ENCODE measurements around the gene ABCC8. TPM values are rescaled to one million over a fixed set of nuclear protein-coding genes. Genes with fewer than 3 reads are reported as not detected.

The ABCC8 gene
- total RNA-seq, 1 experiment from 2014 or later = 2.4 TPM

- Histone ChIP-seq H4K8ac (replicated peaks; ENCODE audit: insufficient read length, low read depth, low read length) (no peak overlapping the region), H2AFZ (ENCODE audit: low read length) (no peak overlapping the region), H3K4me1 (ENCODE audit: insufficient read depth, low read length) (no peaks in the 10 kb centered on the region), H3K23me2 (ENCODE audit: insufficient read length, low read depth, low read length, poor library complexity, severe bottlenecking) (no peaks in the 10 kb centered on the region), H2BK20ac (ENCODE audit: low read depth, low read length, poor library complexity, severe bottlenecking) (no peak overlapping the region), H3K79me2 (ENCODE audit: insufficient read depth, low read length) (no peaks in the 10 kb centered on the region), H3K4ac (ENCODE audit: low read depth, low read length) (no peak overlapping the region), H2BK5ac (ENCODE audit: insufficient read length, low read length) (no peak overlapping the region), H3T11ph (ENCODE audit: low read length) (no peak overlapping the region), H3K9me3 (ENCODE audit: control insufficient read depth, low read depth, low read length) (peaks cover 52% of the 10 kb centered on the region), H3K14ac (ENCODE audit: insufficient read depth, low read length) (no peak overlapping the region), H2AK5ac (ENCODE audit: insufficient read length, low read length) (no peak overlapping the region), H3K27me3 (ENCODE audit: insufficient read depth, low read length) (no peaks in the 10 kb centered on the region), H2BK120ac (ENCODE audit: low read depth, low read length, poor library complexity, severe bottlenecking) (no peak overlapping the region), H3K9ac (ENCODE audit: extremely low read depth, insufficient read length, low read length) (no peak overlapping the region), H3K18ac (ENCODE audit: insufficient read length, low read depth, low read length) (no peak overlapping the region), H4K20me1 (ENCODE audit: control insufficient read depth, insufficient read depth, insufficient read length) (no peaks in the 10 kb centered on the region), H3K56ac (ENCODE audit: insufficient read length, low read depth, low read length) (no peak overlapping the region), H4K5ac (ENCODE audit: insufficient read length, low read depth, low read length) (no peak overlapping the region), H3K27ac (ENCODE audit: insufficient read length, low read depth, low read length) (no peak overlapping the region), H2BK15ac (ENCODE audit: low read depth, low read length) (no peak overlapping the region), H4K91ac (ENCODE audit: insufficient read length, low read depth, low read length) (no peak overlapping the region), H3K79me1 (ENCODE audit: insufficient read depth, low read depth, low read length, poor library complexity, severe bottlenecking) (no peaks in the 10 kb centered on the region), H3K4me2 (ENCODE audit: insufficient read depth, insufficient read length, low read length) (no peak overlapping the region), H2BK12ac (ENCODE audit: insufficient read length, low read depth, low read length) (no peak overlapping the region), H3K23ac (ENCODE audit: insufficient read length, low read depth, low read length) (no peak overlapping the region)
- Mint-ChIP-seq H3K27ac (no peak overlapping the region), H3K9me3 (peaks cover 53 to 58% of the 10 kb centered on the region in 2 experiments), H3K4me3 (no peak overlapping the region), H3K36me3 (ENCODE audit: insufficient read depth in 1 of 3, low read depth in 3 of 3) (peaks cover 42 to 51% (median 44%) of the 10 kb centered on the region in 3 experiments), H3K27me3 (ENCODE audit: low read depth) (peaks cover 6% of the 10 kb centered on the region), H3K4me1 (0 out of 4 replicates have a peak, but pooled peaks cover 0 to 3% of the 10 kb centered on the region in 2 experiments)
- no peak for DNase-seq
- no peak for TF ChIP-seq CTCF (conservative IDR thresholded peaks at IDR 0.05)
Observed at GRCh38 chr11:17369094-17369493, 107.6 kb downstream of the ABCC8 start.

All from H9 (cell line).